ENCODE data around the gene GABBR2.

GABBR2 gene

GRCh38 chr9:98708933-98709911 lies at the start of gene GABBR2:
TSS of gene GABBR2 (minus strand) at chr9:98708935. CDS start at chr9:98708737, 198 bp downstream.
- no peak for DNase-seq

GRCh38 chr9:98755006-98755618 lies 46.4 kb upstream of the GABBR2 start:
- DNase-seq, result no peak

- DNase-seq, result no peak
Observed at GRCh38 chr9:98751210-98751609, 42.5 kb upstream of the GABBR2 start.

GRCh38 chr9:98750364-98751060 lies 41.8 kb upstream of the GABBR2 start:
- DNase-seq, result no peak

- no peak for DNase-seq
Observed at GRCh38 chr9:98747476-98747875, 38.7 kb upstream of the GABBR2 start.

- DNase-seq, result no peak
Observed at GRCh38 chr9:98745470-98745869, 36.7 kb upstream of the GABBR2 start.

- no peak for DNase-seq
Observed at GRCh38 chr9:98743818-98744611, 35.3 kb upstream of the GABBR2 start.

GRCh38 chr9:98743329-98743728 lies 34.6 kb upstream of the GABBR2 start:
- DNase-seq, result no peak

GRCh38 chr9:98742325-98743280 lies 33.9 kb upstream of the GABBR2 start:
- no peak for DNase-seq

GRCh38 chr9:98740226-98740881 lies 31.6 kb upstream of the GABBR2 start:
- DNase-seq, result no peak

GRCh38 chr9:98738741-98739140 lies 30.0 kb upstream of the GABBR2 start:
- DNase-seq, result no peak

GRCh38 chr9:98736226-98736625 lies 27.5 kb upstream of the GABBR2 start:
- no peak for DNase-seq

GRCh38 chr9:98732801-98733200 lies 24.1 kb upstream of the GABBR2 start:
- no peak for DNase-seq

GRCh38 chr9:98732091-98732490 lies 23.4 kb upstream of the GABBR2 start:
- DNase-seq, result no peak

GRCh38 chr9:98730871-98731270 lies 22.1 kb upstream of the GABBR2 start:
- no peak for DNase-seq

GRCh38 chr9:98728500-98728899 lies 19.8 kb upstream of the GABBR2 start:
- no peak for DNase-seq

GRCh38 chr9:98727428-98727827 lies 18.7 kb upstream of the GABBR2 start:
- DNase-seq, result no peak

- DNase-seq, result peak; percentile 13 to 45
Observed at GRCh38 chr9:98726735-98727134, 18.0 kb upstream of the GABBR2 start.

- DNase-seq, result no peak
Observed at GRCh38 chr9:98724810-98725530, 16.2 kb upstream of the GABBR2 start.

- no peak for DNase-seq
Observed at GRCh38 chr9:98721643-98722042, 12.9 kb upstream of the GABBR2 start.

Data from CD4-positive, alpha-beta T cell treated with Interferon alpha-2 for 1 hour (primary cell).